GM19455 (cell line): Measurements from ENCODE around the gene TRIM36.

Experiments
- ATAC-seq: cut with Tn5 transposase; IDR thresholded peaks from one replicate; pipeline ENCODE4 v1.9.1; 2021; ENCODE audit not compliant: unreplicated experiment

The TRIM36 gene

DNA sequence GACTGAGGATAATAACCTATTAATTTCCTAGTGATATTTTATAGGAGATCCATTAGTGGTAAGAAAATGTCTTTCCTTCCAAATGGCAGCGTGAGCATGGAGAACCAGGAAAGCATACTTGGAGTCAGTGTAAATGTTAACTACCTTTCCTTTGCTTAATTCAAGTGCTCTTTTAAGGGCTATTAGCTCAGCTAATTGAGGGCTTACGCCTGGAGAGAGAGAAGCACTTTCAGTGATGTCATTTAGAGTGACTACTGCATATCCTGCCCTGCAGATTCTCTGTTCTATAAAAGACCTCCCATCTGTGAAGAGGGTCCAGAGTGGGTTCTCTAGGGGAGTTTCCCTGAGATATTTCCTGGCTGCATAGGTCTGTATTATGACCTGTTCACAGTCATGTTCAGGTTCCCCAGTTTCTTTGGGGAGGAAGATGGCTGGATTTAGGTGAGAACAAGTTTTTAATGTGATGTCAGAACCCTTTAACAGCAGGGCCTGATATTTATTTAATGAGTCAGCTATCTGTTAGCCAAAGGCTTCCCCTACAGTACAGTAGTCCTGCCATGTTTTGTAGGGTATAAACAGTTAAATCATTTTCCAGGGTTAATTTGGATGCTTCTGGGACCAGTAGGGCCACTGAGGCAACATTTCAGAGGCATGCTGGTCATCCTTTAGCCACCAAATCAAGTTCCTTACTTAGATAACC lies 89.6 kb downstream of the TRIM36 start:
- no peak for ATAC-seq
